NB4 (cell line): ENCODE data around the gene TLDC2.

Experiments
- DNase-seq: peaks from one replicate; pipeline ENCODE4 v3.0.0; 2010; ENCODE audit warnings: low read depth
- H3K4me3 ChIP-seq: one replicate; pipeline ENCODE4 v1.5.1; 2011; ENCODE audit warnings: mild to moderate bottlenecking, low read depth, low read length, moderate library complexity
- MYC ChIP-seq: IDR thresholded peaks from 2 replicates; pipeline ENCODE4 v1.6.1; 2011; ENCODE audit warnings: low read depth, low read length
- POLR2A ChIP-seq: IDR thresholded peaks from 2 replicates; pipeline ENCODE4 v1.6.1; 2011; ENCODE audit warnings: mild to moderate bottlenecking; ENCODE audit not compliant: insufficient read length; ENCODE audit errors: extremely low read depth
- TF ChIP-seq, protein P1 (sequence below): IDR thresholded peaks from 2 replicates; pipeline ENCODE4 v1.6.1; 2011; ENCODE audit warnings: low read depth, low read length
- TF ChIP-seq, protein P2 (sequence below): IDR thresholded peaks from one replicate; pipeline ENCODE4 v1.5.1; 2012; ENCODE audit warnings: low read depth, low read length

The TLDC2 gene

DNA sequence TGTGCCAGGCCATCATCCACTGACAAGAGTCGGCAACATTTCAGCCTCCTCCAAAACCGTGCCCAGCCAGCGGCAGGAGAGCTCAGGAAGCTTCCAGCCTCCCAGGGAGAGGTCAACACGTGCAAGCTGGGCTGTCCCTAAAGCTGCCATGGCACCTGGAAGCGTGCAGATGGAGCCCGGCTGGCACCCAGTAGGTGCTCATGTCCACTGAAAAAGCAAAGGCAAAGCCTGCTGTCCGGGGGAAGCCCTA lies 14.4 kb upstream of the TLDC2 start:
- DNase-seq, result no peak
- TF ChIP-seq POLR2A (no peak), MYC (no peak)
- TF ChIP-seq, protein P1, sequence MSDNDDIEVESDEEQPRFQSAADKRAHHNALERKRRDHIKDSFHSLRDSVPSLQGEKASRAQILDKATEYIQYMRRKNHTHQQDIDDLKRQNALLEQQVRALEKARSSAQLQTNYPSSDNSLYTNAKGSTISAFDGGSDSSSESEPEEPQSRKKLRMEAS, result no peak
- TF ChIP-seq, protein P2, sequence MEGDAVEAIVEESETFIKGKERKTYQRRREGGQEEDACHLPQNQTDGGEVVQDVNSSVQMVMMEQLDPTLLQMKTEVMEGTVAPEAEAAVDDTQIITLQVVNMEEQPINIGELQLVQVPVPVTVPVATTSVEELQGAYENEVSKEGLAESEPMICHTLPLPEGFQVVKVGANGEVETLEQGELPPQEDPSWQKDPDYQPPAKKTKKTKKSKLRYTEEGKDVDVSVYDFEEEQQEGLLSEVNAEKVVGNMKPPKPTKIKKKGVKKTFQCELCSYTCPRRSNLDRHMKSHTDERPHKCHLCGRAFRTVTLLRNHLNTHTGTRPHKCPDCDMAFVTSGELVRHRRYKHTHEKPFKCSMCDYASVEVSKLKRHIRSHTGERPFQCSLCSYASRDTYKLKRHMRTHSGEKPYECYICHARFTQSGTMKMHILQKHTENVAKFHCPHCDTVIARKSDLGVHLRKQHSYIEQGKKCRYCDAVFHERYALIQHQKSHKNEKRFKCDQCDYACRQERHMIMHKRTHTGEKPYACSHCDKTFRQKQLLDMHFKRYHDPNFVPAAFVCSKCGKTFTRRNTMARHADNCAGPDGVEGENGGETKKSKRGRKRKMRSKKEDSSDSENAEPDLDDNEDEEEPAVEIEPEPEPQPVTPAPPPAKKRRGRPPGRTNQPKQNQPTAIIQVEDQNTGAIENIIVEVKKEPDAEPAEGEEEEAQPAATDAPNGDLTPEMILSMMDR, result no peak
- peak overlapping the region; percentile 11 for H3K4me3 ChIP-seq

DNA sequence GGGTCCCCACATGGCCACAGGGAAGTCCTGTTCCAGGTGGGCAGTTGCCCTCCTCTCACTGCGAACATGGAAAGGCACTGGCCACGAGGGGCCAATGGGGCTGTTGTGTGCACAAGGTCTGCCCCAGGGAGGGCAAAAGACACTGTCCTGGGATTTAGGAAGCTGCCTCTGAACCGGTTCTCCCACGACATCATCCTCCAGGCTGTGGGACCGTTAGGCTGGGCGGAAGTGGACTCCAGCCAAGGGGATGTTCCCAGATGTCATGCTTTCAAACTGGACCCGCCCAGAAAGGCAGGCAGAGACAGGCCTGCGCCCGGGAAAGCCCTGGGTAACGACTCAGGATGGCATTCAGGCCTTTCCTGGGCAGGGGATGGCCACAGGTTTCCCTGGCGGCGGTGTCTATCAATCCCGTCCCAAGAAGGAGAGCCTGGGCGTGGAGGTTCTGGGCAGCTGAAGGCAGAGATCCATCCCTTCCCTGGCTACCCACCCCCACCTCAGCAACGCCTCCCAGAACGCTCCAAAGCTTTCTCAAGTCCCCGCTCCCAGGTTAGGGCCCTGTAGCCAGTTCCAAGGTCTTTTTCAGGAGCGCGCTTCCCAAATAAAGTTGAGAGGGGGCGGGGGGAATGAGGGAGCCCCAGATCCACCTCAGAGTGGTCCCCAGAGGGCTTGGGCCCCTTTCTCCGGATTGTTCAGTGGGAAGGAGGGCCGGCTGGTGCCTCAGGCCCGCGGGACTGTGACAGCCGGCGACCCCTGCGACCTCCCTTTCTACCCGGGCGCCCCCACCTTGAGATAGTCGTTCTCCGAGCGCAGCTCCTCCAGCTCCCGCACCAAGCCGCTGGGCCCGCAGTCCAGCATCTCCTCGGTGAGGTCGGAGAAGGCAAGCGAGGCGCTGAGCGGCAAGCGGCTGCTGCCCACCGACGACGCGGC lies 13.8 kb upstream of the TLDC2 start:
- TF ChIP-seq, protein P1, result no peak
- TF ChIP-seq, protein P2, result no peak
- TF ChIP-seq POLR2A, result no peak
- TF ChIP-seq MYC, result no peak
- H3K4me3 ChIP-seq, result peak overlapping the region; percentile 28
- DNase-seq, result no peak

DNA sequence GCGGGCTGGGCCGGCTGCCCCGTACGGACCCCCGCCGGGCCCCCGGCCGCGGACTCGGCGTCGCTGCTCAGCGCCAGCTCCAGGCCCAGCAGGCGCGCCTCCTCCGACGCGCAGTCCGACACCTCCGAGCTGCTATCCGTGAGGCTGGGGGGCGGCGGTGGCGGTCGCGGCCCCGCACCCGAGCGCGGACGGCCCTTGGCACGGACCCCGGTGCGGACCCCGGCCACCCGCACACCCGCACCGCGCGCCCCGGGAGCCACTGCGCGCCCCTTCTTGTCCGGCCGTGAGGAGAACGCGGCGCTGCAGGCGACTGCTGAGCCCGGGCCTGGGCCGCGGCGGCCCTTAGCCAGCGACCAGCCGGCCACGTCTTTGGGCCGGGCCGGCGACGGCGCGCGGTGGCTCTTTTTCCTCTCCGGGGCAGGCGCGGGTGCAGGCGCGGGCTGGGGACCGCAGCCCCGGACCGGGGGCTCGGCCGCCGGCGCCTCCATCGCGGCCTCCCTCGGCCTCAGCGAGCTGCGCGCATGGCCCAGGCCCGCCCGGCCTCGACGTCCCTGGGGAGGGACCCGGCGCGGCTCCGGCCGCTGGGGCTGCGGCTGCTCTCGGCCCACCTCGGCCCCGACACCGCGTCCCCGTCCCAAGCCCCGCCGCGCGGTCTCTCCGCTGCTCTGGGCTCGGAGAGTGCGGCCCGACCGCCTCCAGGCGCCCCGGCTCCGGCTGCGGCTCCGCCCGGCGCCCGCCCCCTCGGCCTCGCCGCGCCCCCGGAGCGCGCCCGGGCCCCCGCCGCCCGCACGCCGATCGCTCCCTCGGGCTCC lies 12.9 kb upstream of the TLDC2 start:
- DNase-seq, result no peak
- TF ChIP-seq, protein P1, result no peak
- TF ChIP-seq POLR2A, result no peak
- no peak; the same call in 1 of the 2 replicates for TF ChIP-seq MYC
- TF ChIP-seq, protein P2, result no peak

DNA sequence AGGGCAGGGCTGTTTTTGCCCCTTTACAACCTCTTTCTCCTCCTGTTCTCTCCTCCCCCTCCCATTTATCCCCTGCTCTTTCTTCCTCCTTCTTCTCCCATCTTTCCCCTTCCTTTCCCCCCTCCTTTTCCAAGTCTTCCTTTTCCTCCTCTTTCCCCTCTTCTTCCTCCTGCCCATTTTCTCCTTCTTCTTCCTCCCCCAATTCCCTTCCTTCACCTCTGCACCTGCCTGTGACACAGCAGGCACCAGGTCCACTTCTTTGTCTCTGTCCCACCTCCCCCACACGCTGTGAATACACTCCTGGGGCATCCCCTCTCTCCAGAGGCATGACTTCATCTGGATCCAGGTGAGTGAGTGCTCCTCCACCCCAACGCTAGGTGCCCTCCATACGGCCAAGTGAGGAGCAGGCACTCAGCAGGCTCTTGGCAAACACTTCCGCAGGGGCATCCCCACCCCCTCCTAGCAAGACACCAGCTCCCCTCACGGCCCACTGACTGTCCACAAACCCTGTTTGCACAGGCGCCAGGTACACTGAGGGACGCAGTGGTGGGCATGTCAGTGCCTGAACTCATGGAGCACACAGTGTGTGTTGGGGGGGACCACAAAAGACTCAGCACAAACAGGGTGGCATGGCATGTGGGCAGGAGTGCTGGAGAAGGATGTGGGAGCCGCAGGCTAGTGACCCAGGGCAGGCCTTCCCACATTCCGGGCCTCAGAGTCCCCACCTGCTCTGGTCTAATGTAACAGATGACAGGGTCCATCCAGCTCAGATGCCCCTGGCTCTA lies 10.7 kb upstream of the TLDC2 start:
- no peak overlapping the region for H3K4me3 ChIP-seq

More for the DNA sequence above, 12.9 kb upstream of the TLDC2 start:
- no peak overlapping the region for H3K4me3 ChIP-seq

DNA sequence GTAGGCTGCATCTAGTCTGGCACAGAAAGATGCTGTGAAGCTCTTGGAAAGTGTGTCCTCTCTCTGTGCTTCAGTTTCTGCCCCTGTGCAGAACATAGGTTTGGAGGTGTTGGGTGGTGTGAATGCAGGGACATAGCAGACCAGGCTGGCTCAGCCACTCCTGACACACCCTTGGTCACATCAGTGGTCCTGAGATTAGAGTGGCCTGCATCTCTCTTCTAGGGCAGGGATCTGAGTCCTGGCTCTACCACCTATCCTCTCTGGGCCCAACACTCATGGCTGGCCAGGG lies 10.1 kb upstream of the TLDC2 start:
- TF ChIP-seq, protein P2, result no peak
- no peak for TF ChIP-seq POLR2A
- no peak for TF ChIP-seq MYC
- TF ChIP-seq, protein P1, result no peak
- DNase-seq, result no peak
- H3K4me3 ChIP-seq, result no peak overlapping the region

More for the DNA sequence above, 10.7 kb upstream of the TLDC2 start:
- no peak for DNase-seq
- TF ChIP-seq, protein P1, result no peak
- TF ChIP-seq POLR2A (no peak), MYC (no peak)
- TF ChIP-seq, protein P2, result no peak
